HG02678 (cell line): Measurements from ENCODE around the gene FREY1.

Experiments used
- ATAC-seq: cut with Tn5 transposase; IDR thresholded peaks from one replicate; pipeline ENCODE4 v1.9.1; 2021; ENCODE audit warnings: mild to moderate bottlenecking, moderate library complexity; ENCODE audit not compliant: unreplicated experiment

Gene FREY1, protein sequence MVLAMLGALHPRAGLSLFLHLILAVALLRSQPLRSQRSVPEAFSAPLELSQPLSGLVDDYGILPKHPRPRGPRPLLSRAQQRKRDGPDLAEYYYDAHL

DNA sequence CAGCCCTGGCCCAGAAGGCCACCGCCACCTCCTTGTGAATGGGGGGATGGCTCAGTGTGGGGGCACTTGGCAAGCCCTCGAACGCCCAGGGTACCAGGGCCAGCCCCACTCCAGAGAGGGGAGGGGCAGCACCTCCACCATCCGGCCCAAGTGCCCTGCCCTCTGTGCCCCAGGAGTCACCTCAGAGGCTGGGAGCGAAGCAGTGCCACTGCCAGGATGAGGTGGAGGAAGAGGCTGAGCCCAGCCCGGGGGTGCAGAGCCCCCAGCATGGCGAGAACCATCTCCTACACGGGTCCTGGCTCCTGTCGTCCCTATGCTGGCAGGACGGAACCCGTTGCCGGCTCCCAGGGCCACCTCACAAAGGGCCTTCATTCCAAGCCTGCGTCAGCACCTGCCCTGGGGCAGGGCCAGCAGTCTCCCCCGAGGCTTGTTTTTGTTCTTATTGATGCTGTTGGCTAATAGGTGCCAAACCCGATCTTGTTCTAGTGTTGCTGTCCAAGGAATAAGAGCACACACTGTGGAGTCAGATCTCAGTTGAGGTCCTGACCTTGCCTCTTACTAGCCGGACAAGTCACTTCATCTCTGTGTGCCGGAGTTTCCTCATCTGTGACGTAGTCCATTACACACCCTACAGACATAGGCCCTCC is at the start of gene FREY1:
Gene FREY1, minus strand, starts transcription at position 307 of the 647 bp plus-strand sequence. Its CDS starts 26 bp downstream, at position 281.
- no peak for ATAC-seq

DNA sequence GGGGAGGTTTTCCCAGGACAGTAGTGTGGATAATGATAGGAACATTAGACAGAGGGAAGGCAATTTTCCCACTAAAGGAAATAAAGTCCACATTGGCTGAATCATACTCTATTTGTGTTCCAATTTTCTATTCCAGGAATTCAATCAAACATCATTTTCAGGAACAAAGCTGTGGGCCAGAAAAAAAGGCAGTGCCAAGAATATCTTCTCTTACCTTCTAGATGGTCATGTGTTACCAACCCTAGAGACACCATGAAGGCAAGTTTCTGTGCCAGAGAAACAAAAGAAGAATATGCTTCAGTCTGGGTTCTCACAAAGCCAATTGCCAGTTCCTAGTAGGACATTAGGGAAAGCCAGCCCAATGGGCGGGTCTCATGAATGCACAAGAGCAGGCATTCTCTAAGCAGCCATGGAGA is 42.9 kb upstream of the FREY1 start:
- ATAC-seq = no peak

DNA sequence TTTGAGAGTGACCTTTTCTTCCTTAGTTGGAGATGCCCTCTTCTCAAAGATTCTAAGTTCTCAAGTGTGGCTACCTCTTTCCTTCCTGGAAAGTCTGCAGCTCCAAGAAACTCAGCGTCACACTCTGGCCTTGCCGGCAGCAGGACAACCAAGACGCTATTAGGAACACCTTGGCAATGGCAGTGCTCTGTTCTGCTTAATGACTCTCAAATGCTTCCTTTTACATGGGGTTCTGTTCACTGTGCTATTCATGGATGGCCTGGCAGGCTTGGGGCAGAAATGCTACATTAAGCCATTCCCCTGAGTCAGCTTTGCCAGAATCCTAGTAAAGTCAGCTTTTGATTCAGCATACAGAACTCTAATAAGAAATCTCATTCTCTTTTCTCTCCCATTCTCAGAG is 41.3 kb upstream of the FREY1 start:
- ATAC-seq = no peak

DNA sequence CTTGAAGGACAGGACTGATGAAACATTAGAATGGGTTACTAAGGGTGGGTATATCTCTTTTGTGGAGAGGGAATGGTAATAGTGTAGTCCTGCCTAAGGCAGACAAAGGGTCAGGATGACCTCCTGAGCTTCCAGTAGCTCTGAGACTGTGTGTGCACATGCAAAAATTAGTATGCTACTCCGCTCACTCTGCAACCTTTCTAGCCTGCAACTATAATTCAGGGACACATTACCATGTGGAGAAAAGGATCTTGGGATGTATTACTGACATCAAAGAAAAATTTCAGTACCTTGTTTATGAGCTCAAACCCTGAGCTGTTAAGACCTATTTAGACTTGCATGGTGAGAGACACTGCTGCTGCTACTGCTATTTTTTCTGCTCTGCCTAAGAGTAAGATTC is 40.8 kb upstream of the FREY1 start:
- no peak for ATAC-seq

DNA sequence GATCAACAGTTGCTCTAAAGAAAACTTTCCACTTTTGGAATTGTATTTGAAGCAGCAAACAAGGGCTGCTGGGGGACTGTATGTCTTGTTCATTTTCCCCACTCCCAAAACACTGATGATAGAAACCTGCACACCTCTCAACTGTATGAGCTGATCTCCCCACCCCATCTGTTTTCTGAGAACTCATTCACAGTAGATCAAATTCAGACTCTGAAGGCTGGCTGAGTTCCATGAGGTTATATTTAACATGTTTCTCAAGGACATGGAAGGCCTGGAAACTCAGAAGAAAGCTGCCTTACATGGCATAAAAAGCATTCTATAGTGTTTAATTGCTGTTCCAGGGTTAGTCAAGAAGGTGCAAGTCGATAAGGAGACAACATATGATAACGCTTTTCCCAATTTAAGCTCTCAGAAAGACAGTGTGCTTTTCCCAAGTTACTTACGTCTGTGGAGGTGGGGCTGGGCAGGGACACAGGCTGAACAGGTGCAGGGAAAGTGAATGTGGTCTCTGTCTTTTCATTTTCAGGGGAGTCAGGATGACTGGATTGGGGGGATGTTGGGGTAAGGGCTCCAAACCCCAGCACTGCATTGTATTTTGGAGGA is 38.4 kb upstream of the FREY1 start:
- no peak for ATAC-seq

DNA sequence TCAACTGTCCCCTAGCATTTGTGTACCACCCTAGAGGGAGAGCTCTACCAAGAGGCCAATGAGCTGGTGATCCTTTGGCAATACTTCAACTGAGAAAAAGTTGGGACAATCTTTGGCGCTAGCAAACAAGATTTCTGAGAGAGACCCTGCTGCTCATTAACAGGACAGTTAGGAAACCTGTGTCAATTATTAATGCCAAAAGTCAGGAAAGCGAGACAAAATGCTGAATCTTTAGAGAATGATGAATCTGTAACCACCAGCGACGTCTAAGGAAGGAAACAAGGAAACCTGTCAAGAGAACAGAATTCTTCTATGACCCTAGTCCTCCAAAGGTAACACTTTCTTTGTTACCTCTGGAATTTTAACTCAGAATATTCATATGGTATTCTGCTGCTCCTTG is 35.3 kb upstream of the FREY1 start:
- no peak for ATAC-seq

DNA sequence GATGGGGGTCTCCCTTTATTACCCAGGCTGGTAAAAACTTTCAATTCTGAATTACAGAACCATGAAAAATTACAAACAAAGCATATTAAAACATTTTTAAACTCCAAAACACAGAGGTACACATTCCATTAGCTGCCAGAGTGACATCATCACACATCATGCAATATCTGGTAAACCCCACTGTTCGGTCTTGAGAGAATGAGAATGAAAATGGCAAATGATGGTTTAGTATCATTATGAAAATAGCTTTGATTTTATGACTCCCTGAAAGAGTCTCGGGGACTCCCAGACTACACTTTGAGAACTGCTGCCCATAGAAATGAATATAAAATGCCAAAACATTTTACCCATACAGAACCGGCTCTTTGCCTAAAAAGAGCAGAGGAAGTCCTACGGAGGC is 34.2 kb upstream of the FREY1 start:
- no peak for ATAC-seq

DNA sequence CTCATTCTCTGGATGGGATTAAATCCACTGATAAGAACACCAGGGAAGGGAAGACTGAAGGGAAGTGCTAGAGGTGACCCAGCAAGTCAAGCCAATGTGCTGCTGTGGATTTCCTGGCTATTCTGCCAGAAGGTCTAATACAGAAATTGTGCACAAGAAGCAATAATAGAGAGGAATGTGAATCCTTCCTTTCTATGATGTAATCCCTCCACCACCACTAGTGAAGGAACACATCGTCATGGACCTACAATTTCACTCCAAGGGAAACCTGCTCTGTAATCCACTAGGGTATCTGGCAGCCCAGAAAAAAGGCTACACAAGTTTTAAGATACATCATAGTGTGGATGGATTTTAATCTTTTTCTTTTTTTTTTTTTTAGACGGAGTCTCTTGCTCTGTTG is 32.8 kb upstream of the FREY1 start:
- no peak for ATAC-seq

DNA sequence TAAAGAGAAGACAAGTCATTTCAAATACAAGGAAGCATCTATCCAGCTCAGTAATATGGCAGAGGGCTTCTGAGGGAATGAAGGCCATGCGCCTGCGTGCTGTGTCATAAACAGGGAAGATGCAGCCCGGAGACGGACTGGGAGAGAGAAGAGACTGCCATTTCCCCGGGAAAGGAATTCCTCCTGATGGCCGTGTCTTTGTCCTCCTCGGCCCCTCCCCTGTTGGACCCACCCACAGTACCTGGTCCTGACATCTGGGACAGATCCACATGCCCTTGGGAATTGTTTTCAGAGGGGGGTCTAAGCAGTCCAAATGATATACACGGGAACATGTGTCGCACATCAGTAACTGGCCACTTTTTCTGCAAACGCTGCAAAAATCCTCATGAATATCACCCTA is 30.8 kb upstream of the FREY1 start:
- ATAC-seq = no peak

DNA sequence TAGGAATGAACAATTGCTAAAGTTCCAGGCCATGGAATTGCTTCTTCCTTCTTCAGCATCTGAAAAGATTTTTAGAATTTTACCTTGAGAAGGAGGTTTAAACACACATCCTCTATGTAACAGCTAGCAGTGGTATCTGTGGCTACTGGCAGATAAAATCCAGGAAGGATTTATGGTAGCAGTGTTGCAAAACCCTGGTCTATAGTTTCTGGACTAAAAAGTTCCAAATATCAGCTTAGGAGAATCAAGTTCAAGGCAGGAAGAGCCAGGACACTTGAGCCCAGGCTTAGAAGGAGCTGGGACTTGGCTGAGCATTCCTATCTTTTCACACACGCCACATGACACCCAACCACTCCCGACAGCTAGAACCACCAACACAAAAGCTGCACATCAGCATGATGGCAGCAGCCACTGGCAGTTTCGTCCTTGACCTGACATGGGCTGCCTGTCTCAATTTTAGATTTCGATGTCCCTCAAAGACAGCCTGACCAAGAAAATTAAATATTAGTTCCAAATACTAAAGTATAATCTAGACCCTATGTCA is 29.5 kb upstream of the FREY1 start:
- no peak for ATAC-seq

DNA sequence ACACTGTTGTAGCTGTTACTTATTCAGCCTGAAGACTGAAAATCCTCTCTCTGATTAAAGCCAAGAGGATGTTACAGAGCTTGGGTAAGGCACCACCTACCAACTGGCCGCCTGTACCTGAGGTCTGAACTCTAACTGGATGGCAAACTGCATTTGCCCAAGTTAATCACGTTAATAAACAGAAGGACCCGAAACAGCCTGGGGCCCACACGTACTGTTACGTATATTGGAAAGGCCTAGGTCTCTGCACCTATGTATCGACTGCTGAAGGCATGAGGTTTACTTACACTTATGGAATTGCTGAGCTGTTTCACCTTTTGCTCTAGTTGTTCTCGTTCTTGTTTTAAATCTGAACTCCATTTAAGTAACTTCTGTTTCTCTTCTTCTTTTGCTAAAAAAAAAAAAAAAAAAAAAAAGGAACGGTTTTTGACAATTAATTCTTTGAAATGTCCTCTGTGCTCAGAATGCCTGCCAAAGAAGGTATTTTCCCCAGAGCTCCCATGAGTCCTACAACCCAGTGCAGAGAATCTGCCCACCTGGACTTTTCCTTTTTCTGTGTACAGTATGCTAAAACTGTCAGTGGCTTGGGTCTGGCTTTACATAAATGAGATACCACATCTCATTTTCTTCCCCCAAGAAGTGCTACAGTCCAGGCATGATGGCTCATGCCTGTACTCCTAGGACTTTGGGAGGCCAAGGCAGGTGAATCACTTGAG is 28.4 kb upstream of the FREY1 start:
- ATAC-seq = no peak

DNA sequence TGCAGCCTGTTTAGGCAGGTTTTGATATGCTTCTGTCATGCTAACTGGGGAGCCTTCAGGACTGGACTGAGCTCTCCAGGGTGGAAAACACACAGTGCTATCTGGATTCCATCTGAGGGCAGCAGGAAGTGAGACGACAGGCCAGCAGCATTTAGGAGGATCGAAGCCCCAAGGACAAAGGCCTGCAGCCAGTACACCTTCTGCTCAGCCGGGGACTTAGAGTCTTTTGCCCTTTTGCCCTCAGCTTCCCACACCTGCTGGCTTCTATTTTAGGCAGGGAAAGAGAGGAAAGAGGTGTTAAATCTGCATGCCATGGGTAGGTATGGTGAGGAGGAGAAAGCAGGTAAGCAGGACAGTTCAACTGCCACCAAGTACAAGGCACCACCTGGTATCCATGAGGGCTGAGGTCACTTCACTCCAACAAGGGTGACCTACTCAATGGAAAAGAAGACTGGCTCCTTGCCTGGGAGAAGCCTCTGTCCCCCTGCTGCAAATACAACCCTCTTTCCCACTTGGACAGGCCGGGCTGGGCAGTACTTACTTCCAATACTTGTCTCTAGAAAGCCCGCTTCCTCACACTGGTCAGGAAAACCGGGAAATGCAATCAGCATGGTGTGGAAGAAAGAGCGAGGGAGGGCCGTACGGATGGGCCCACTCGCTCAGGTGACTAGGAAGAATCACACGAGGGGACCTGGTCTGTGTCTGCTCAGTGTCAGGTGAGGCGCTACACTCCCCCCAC is 27.7 kb upstream of the FREY1 start:
- ATAC-seq = no peak

DNA sequence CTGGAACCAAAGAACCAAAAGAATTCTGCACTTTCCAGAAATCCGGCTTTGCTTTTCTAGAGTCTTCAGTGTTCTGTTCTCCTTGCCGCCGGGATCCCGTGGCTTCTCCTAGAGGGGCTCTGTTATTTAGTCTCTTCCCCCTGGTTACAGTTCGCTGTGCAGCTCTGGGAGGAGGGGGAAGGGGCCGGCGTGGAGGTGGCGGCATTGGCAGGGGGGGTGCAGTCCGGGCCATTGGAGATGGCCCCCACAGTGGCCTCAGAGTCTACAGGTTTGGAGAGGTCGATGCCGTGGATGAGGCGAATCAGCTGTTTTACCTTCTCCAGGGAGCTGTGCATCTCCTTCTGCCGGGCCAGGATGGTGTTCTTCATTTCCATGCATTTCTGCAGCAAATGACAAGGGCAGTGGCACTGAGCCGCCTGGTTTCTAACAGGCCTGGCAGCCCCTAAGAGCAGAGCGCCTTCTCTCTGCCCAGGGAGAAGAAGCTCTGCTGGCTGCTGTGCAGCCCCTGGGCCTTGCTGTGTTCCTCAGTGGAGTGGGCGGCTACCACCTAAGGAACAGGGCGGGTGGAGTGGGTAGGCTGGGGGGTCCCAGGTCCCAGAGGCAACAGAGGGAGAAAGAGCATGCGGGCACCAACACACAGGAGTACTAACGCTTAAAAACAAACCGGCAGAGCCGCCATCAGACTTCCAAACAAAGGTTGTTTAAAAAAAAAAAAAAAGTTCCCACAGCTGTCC is 26.9 kb upstream of the FREY1 start:
- ATAC-seq = no peak

DNA sequence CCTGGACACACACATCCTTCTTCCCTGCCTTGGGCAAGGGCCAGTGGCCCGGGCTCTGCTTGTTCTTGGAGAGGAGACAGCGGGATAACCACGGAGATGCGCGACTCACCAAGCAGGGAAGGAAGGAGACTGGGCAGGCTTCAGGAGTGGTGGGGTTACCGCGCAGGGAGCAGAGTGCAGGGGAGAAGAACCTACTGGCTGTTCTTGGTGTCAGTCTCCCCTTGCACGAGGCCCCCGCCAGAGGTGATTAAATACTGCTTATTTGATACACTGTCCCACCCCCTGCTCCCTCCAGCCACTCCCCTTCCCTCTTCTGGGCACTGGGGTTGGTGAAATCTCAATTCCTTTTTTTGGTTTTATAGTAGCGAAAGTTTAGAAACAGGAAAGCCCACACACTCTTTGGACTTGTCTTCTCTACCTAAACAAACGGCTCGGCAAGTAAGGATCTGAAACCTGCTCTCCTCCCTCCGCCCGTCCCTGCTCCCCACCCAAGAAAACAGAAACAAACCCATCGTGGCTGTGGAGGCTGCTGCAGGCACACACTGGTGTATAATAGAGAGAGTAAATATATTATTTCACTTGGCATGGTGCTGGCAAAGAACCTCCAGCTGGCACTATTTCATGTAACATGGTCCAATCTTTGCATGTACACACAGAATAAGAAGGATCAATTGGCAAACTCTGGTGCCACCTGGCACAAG is 26.2 kb upstream of the FREY1 start:
- peak; percentile 30 for ATAC-seq

DNA sequence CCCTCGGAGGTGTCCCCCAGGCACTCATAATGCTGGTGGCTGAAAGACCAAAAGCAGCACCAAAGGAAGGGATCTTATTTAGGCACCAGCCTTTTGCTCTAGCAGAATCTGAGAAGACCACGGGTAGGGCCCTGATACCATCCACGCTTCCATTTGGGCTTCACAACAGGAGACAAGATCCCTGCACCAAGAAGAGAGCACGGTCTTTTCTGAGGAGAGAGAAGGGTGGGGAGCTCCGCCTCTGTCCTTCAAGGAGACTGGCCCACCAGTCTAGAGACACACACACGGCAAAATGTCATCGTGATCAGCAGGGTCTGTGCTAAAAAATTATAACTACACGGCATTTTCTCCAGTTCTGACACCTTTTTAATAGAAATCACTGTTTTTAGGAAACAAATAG is 25.1 kb upstream of the FREY1 start:
- ATAC-seq = no peak

DNA sequence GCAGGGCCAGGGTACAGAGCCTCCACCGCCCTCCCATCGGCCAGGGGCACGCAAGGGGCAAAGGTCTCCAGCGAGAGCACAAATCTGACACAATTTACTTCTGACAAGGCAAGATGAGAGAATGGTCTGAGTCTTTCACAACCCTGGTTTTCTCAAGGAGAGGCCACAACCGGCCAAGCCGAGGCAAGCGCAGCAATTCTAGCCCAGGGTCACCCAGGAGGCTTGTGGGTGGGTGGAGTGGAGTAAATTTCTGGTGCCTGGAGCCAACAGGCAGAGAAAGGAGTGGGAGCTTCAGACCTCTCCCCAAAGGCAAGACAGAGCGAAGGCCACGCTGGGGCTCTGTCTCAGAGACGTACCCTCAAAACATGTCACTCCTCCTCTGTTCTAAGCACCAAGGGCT is 24.7 kb upstream of the FREY1 start:
- no peak for ATAC-seq

DNA sequence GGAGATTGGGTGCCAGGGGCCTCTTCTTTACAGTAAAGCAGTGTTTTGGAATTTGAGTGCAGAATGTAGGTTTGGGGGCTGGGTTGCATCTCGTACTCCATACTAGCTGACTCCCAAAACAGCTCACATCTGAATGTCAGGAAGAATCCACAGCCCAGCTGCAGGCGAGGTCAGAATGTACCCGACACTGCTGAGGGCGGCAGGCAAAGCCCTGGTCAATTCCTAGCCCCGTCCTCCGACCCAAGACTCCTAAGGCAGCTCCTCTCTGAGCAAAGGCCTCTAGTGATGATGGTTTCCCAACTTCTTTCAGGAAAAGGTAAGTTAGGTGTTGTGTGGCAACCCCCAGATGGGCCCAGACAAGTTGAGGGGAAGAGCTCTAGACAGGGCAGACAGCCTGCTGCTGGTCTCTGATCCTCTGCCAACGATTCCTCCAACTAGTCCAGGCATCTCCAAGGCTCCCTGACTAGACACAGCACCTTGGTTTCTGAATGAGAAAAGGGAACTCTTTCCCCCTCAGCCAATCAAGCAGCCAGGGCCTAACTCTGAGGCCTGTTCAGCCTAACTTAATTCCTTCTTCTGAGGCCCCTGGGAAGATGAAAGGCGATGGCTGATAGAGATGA is 24.0 kb upstream of the FREY1 start:
- ATAC-seq = no peak

DNA sequence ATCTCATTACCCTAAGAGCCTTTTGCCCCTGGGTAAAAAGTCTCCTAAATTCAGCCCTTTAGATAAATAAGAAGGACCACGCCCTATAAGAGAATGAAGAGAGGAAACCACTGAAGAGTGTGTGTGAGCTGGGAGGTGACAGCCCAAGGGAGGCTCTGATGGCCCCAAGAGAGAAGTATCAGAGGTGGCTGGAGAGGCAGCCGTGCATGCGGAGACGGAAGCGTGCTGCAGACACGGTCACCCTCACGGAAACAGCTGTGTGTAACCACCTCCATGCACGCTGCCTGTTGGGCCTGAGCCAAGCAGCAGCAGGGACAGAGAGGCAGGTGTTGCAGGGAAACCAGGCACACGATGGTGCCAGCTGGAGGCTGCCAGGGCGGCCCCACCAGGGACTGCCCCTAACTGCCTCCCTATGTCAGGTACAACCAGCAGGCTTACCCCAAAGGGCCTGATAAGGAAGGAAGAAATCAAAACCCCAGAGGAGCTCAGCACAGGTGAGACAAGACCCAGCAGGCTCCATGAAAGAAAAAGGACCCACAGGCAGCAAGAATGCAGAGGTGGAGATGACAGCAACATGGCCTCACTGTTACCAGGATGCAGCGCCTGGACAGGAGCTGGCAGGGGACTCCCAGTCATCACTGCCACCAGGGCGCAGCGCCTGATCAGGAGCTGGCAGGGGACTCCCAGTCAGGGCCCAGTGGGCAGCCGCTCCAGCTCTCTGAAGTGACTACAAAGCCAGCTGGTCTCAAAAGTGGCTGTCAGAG is 23.1 kb upstream of the FREY1 start:
- ATAC-seq = peak; percentile 87
